Measurements from ENCODE around the gene INSC. TPM values are rescaled to one million over a fixed set of nuclear protein-coding genes. Genes with fewer than 3 reads are reported as not detected.

INSC gene
- total and polyA plus RNA-seq, 2 of the 4 experiments (the other 2 are of a cell fraction) = 0.53 to 1.4 TPM

DNA sequence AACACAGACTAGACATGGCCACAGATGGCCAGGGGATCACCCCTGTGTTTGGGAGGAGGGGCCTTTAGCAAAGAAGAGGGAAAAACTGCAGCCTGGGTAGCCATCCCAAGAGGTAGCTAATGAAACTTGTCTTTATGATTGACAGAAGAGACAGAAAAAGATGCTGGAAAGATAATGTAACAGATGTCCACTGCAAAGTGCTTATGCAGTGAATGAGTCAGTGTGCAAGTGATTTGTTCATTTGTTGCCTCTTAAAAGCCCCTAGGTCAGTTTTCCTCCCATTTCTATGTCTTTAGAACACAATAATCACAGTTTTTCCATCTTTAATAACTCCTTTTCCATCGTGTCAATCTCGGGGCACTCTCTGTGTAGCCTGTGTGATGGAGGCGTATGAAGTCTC lies 57.2 kb downstream of the INSC start:
- no peak overlapping the region for H3K4me2 ChIP-seq (ENCODE audit: low read depth, low read length)
- H3K27me3 ChIP-seq (ENCODE audit: control insufficient read depth, insufficient read depth, low read length) = no peaks in the 10 kb centered on the region
- in situ Hi-C loops (cut with MboI; ENCODE audit: low sequenced_read_pairs) (no loop called here), intact Hi-C loops (cut with micrococcal nuclease) (no loop called here), dilution Hi-C loops (cut with HindIII; ENCODE audit: low sequenced_read_pairs, unreplicated experiment) (no loop called here)
- H3K56ac ChIP-seq (ENCODE audit: extremely low read depth, insufficient read depth, low read length) = no peak overlapping the region
- H3K79me1 ChIP-seq (ENCODE audit: low read depth in 1 of 2, low read length in 2 of 2) = no peaks in the 10 kb centered on the region
- H3K4ac ChIP-seq (ENCODE audit: low read depth, low read length) = no peak overlapping the region
- no peak overlapping the region for H2AK9ac ChIP-seq (replicated peaks; ENCODE audit: low read depth, low read length, poor library complexity)
- no peak overlapping the region for H3K23ac ChIP-seq (ENCODE audit: low read depth, low read length)
- no peak overlapping the region for H4K8ac ChIP-seq (ENCODE audit: low read depth in 2 of 2, low read length in 2 of 2)
- H3K14ac ChIP-seq (replicated peaks; ENCODE audit: low read depth, low read length) = no peak overlapping the region; the same call in 1 of the 2 replicates
- no peak overlapping the region for H2AK5ac ChIP-seq (ENCODE audit: low read depth, low read length)
- no peak overlapping the region for H3K4me3 ChIP-seq (ENCODE audit: insufficient read depth, low read depth, low read length)
- no CpG with 5 or more reads among the region's 3 CpGs for WGBS, 2 experiments (ENCODE audit: extremely low coverage in 2 of 2, insufficient read length in 1 of 2)
- no peak overlapping the region for H3K9ac ChIP-seq (ENCODE audit: low read depth, low read length)
- ChIA-PET CTCF (no interaction called here), POLR2A (ENCODE audit: unreplicated experiment) (no interaction called here)
- no peak overlapping the region for H4K5ac ChIP-seq (ENCODE audit: low read depth, low read length)
- TF ChIP-seq, protein P1, sequence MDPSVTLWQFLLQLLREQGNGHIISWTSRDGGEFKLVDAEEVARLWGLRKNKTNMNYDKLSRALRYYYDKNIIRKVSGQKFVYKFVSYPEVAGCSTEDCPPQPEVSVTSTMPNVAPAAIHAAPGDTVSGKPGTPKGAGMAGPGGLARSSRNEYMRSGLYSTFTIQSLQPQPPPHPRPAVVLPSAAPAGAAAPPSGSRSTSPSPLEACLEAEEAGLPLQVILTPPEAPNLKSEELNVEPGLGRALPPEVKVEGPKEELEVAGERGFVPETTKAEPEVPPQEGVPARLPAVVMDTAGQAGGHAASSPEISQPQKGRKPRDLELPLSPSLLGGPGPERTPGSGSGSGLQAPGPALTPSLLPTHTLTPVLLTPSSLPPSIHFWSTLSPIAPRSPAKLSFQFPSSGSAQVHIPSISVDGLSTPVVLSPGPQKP (IDR thresholded peaks at IDR 0.05; ENCODE audit: borderline replicate concordance, low read depth, low read length) = no peak
- TF ChIP-seq FOS (IDR thresholded peaks at IDR 0.05; ENCODE audit: low read depth, low read length) (no peak), MXI1 (IDR thresholded peaks at IDR 0.05; ENCODE audit: borderline replicate concordance, low read depth, low read length) (no peak), POLR2A (IDR thresholded peaks at IDR 0.05; ENCODE audit: low read depth, low read length) (no peak), RCOR1 (IDR thresholded peaks at IDR 0.05; ENCODE audit: insufficient replicate concordance, low read length) (no peak)
- peaks cover 8% of the 10 kb centered on the region; the same call in 1 of the 2 replicates for H3K9me1 ChIP-seq (ENCODE audit: insufficient read depth, low read length)
- H3K9me3 ChIP-seq (ENCODE audit: control insufficient read depth, insufficient read depth, low read length) = no peaks in the 10 kb centered on the region
- H3K27ac ChIP-seq (ENCODE audit: insufficient read depth, low read length) = no peak overlapping the region
- H4K91ac ChIP-seq (ENCODE audit: insufficient read depth, low read depth, low read length) = no peak overlapping the region
- no peak overlapping the region; the same call in 2 of the 3 replicates for H2BK15ac ChIP-seq (ENCODE audit: low read depth, low read length)
- DNase-seq = no peak
- no peak overlapping the region for H3K18ac ChIP-seq (ENCODE audit: low read depth, low read length)
- no peaks in the 10 kb centered on the region for H3K36me3 ChIP-seq (ENCODE audit: control insufficient read depth, insufficient read depth, low read length)
- BruUV-seq (replicated peaks) = no TSS peak
- H2BK5ac ChIP-seq (ENCODE audit: low read depth, low read length, poor library complexity, severe bottlenecking) = no peak overlapping the region
- peaks cover 5% of the 10 kb centered on the region for H3K4me1 ChIP-seq (ENCODE audit: control insufficient read depth, insufficient read depth, low read length)
- H2BK120ac ChIP-seq (ENCODE audit: low read depth, low read length) = no peak overlapping the region
- no peak overlapping the region for H2AFZ ChIP-seq (replicated peaks; ENCODE audit: low read length, poor library complexity)
- ATAC-seq (ENCODE audit: low read depth) = no peak
- H2BK20ac ChIP-seq (ENCODE audit: low read depth, low read length) = no peak overlapping the region
- H4K20me1 ChIP-seq (ENCODE audit: insufficient read depth, low read length) = no peaks in the 10 kb centered on the region
